GM12878 (cell line): Measurements from ENCODE around the gene FCHSD2. TPM values are rescaled to one million over a fixed set of nuclear protein-coding genes. Genes with fewer than 3 reads are reported as not detected.

Experiments used
- ATAC-seq: fragments of 200-7000 bp; cut with Tn5 transposase; 3 replicates; pipeline ENCODE4 v1.9.1; 2020; ENCODE audit warnings: mild to moderate bottlenecking, moderate library complexity
- BruUV-seq: library from RNA; stranded (reverse); fragments of 400-500 nt; replicated peaks from 2 replicates; lab custom pipeline; 2021; lab: Mats Ljungman, UMichigan
- CTCF ChIA-PET: fragments of 300-600 bp; sonication (Branson Sonifier 250); formaldehyde crosslinking; extraction: SDS; loops from one replicate; lab custom pipeline; 2021; ENCODE audit warnings: inconsistent platforms; lab: Yijun Ruan, JAX
- POLR2A ChIA-PET: fragments of 350-600 bp; formaldehyde crosslinking; extraction: SDS; loops from one replicate; lab custom pipeline; 2021; ENCODE audit warnings: inconsistent platforms; lab: Charles Lee
- RAD21 ChIA-PET: fragments of 300-600 bp; sonication (Branson Sonifier 250); formaldehyde crosslinking; loops from one replicate; lab custom pipeline; 2023; ENCODE audit warnings: antibody characterized with exemption; ENCODE audit not compliant: unreplicated experiment; lab: Charles Lee
- SMC1A ChIA-PET: fragments of 300-600 bp; sonication (Branson Sonifier 250); formaldehyde crosslinking; loops from one replicate; lab custom pipeline; 2023; ENCODE audit not compliant: unreplicated experiment, uncharacterized antibody; lab: Charles Lee
- DNase-seq: peaks from one replicate; pipeline ENCODE4 v3.0.0-alpha.2; 2011; ENCODE audit warnings: low read depth, low spot score
- FAIRE-seq: peaks from 3 replicates; lab custom pipeline; 2011; peaks lifted over from hg19 to GRCh38; lab: Jason Lieb, UNC
- H2AFZ ChIP-seq: 2 replicates; pipeline ENCODE4 v1.6.0; 2011; ENCODE audit warnings: low read depth, low read length, control low read depth; ENCODE audit not compliant: control insufficient read depth
- H3K27ac ChIP-seq: 2 replicates; pipeline ENCODE4 v1.5.1; 2011; ENCODE audit warnings: control low read depth; ENCODE audit not compliant: control insufficient read depth, insufficient read depth
- H3K27me3 ChIP-seq, 2 experiments: replicated peaks in 1 of 2; 2 replicates each; pipeline versions ENCODE4 v1.6.0 to v1.6.1; 2011; ENCODE audit warnings: low read length in 1 of 2; ENCODE audit not compliant: control insufficient read depth in 2 of 2, insufficient read depth in 2 of 2
- H3K36me3 ChIP-seq, 2 experiments: 2 replicates each; pipeline ENCODE4 v1.5.1; 2011; ENCODE audit warnings: low read length in 1 of 2; ENCODE audit not compliant: control insufficient read depth in 2 of 2, insufficient read depth in 2 of 2
- H3K4me1 ChIP-seq: 2 replicates; pipeline ENCODE4 v1.6.1; 2011; ENCODE audit warnings: mild to moderate bottlenecking, low read length, moderate library complexity, mixed read lengths; ENCODE audit not compliant: control insufficient read depth, insufficient read depth
- H3K4me2 ChIP-seq: 2 replicates; pipeline ENCODE4 v1.6.0; 2011; ENCODE audit warnings: control low read depth; ENCODE audit not compliant: control insufficient read depth, insufficient read depth
- H3K4me3 ChIP-seq: fragments of 200-600 bp; sonication (generic); 2 replicates; pipeline ENCODE4 v1.5.1; 2016
- H3K79me2 ChIP-seq: 2 replicates; pipeline ENCODE4 v1.6.0; 2011; ENCODE audit warnings: low read length; ENCODE audit not compliant: control insufficient read depth, insufficient read depth
- H3K9ac ChIP-seq: 2 replicates; pipeline ENCODE4 v1.8.0; 2011; ENCODE audit warnings: low read length, control low read depth, mixed read lengths; ENCODE audit not compliant: control insufficient read depth, insufficient read depth
- H3K9me3 ChIP-seq: replicated peaks from 3 replicates; pipeline ENCODE4 v1.5.1; 2011; ENCODE audit warnings: mild to moderate bottlenecking, low read length; ENCODE audit not compliant: control insufficient read depth, insufficient read depth
- H4K20me1 ChIP-seq: 2 replicates; pipeline ENCODE4 v1.6.0; 2011; ENCODE audit not compliant: control insufficient read depth, insufficient read depth
- BMI1 ChIP-seq: fragments of 450-650 bp; IDR thresholded peaks from 2 replicates; pipeline ENCODE4 v1.6.1; 2016; ENCODE audit warnings: mild to moderate bottlenecking, moderate library complexity, borderline replicate concordance
- HDAC6 ChIP-seq: fragments of 200-600 bp; sonication (generic); IDR thresholded peaks from one replicate; pipeline ENCODE4 v1.8.0; 2017; ENCODE audit warnings: antibody characterized with exemption; ENCODE audit not compliant: unreplicated experiment
- MEF2B ChIP-seq: fragments of 450-650 bp; IDR thresholded peaks from 2 replicates; pipeline ENCODE4 v1.6.1; 2018; ENCODE audit warnings: mild to moderate bottlenecking, moderate library complexity; ENCODE audit not compliant: partially characterized antibody, poor library complexity, severe bottlenecking
- NR2C2 ChIP-seq: IDR thresholded peaks from 2 replicates; pipeline ENCODE4 v1.6.1; 2011; ENCODE audit warnings: borderline replicate concordance, low read depth; ENCODE audit not compliant: control insufficient read depth, insufficient read length
- SMARCA5 ChIP-seq: fragments of 450-650 bp; IDR thresholded peaks from 2 replicates; pipeline ENCODE4 v1.6.1; 2017; ENCODE audit warnings: mild to moderate bottlenecking
- WRNIP1 ChIP-seq: IDR thresholded peaks from 2 replicates; pipeline ENCODE4 v1.6.1; 2011; ENCODE audit warnings: low read depth, low read length, improper control_type of control experiment, borderline replicate concordance
- YY1 ChIP-seq: IDR thresholded peaks from 2 replicates; pipeline ENCODE4 v1.6.1; 2011; ENCODE audit warnings: low read depth, mild to moderate bottlenecking, low read length
- ZNF217 ChIP-seq: fragments of 450-650 bp; IDR thresholded peaks from 2 replicates; pipeline ENCODE4 v1.6.1; 2017; ENCODE audit warnings: antibody characterized with exemption, mild to moderate bottlenecking
- WGBS: methylation state at CpG from one replicate; pipeline ENCODE4 v1.1.6; 2016; ENCODE audit warnings: low lambda C conversion rate; ENCODE audit not compliant: insufficient replicate concordance, insufficient coverage; ENCODE audit errors: missing lambda C conversion rate; 5-methylcytosine and 5-hydroxymethylcytosine counted together
- in situ Hi-C: fragments of 300-500 bp; cut with MboI; formaldehyde crosslinking; loops from 9 replicates; pipeline ENCODE4 v1.14.3; 2018; ENCODE audit warnings: mixed read lengths
- intact Hi-C: fragments of 100-400 bp; cut with micrococcal nuclease; formaldehyde crosslinking; loops from one replicate; pipeline ENCODE4 v1.14.2; 2022; ENCODE audit not compliant: unreplicated experiment
- polyA plus RNA-seq, 11 experiments: library from polyadenylated mRNA; depleted of rRNA in 4 of 11; unstranded in 6 of 11; stranded (reverse) in 5 of 11; fragments of >200 nt; fragmentation: Nextera tagmentation in 4 of 11; fragmentation: Illumina TruSeq in 1 of 11; extraction: Ambion mirVana in 4 of 11; extraction: Trizol in 1 of 11; gene quantifications; 1 replicate in 1 of 11; 2 replicates in 10 of 11; pipeline versions ENCODE4 v1.2.1 to v1.2.3, GENCODE V29; 2011 to 2016; ENCODE audit warnings: inconsistent platforms in 2 of 11, missing spikeins in 2 of 11, low read depth in 1 of 11
- total RNA-seq, 4 experiments: library from RNA; depleted of rRNA in 3 of 4; stranded (reverse); fragments of >200 nt in 3 of 4; fragmentation: Illumina TruSeq in 1 of 4; extraction: Trizol in 1 of 4; gene quantifications; 2 replicates each; pipeline versions ENCODE4 v1.2.1 to v1.2.3, GENCODE V29; 2013 to 2021
- TF ChIP-seq, protein P1 (sequence below): IDR thresholded peaks from 2 replicates; pipeline ENCODE4 v1.6.1; 2011; ENCODE audit warnings: low read depth, low read length, improper control_type of control experiment, borderline replicate concordance
- TF ChIP-seq, protein P2 (sequence below): fragments of 450-650 bp; conservative IDR thresholded peaks from 2 replicates; pipeline ENCODE4 v1.6.1; 2017; ENCODE audit warnings: mild to moderate bottlenecking, moderate library complexity
- TF ChIP-seq, protein P3 (sequence below): IDR thresholded peaks from 2 replicates; pipeline ENCODE4 v1.6.1; 2012; ENCODE audit warnings: low read depth, low read length, improper control_type of control experiment
- TF ChIP-seq, protein P4 (sequence below): fragments of 150-350 bp; IDR thresholded peaks from 2 replicates; pipeline ENCODE4 v1.6.1; 2014; ENCODE audit warnings: mild to moderate bottlenecking, low read depth, low read length
- TF ChIP-seq, protein P5 (sequence below): fragments of 450-650 bp; IDR thresholded peaks from 2 replicates; pipeline ENCODE4 v1.6.1; 2017; ENCODE audit warnings: mild to moderate bottlenecking, moderate library complexity

The FCHSD2 gene
- total and polyA plus RNA-seq, 10 of the 15 experiments (the other 5 are each of a cell fraction or from before 2014, with no cell fraction given): 13.2 to 89.8 (median 47.8) TPM

DNA sequence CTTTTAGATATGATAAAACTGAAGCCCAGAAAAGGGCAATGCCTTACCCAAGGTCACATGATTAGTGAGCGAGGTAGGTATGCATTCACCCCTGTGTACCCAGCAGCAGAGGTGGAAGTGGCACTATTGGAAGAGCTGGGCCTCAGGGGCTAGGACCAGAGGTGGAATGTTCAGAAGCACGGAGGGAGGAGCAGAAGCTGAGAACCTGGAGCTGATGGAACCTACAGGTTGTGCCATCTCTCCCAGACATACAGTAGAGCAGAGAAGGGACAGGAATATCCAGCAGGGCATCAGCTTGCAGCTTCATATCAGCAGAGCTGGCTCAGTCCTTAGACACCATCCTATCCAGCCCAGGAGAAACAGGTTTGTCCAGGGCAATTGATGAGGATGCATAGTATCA lies 14.6 kb upstream of the FCHSD2 start:
- BruUV-seq: no TSS peak
- ChIA-PET CTCF (interaction anchor here (1.0 to 11.0 kb wide), 7 partner anchors 8 to 29 kb away, joined by 3 to 77 read pairs (median 17); partner anchors contain the start of gene FCHSD2), RAD21 (interaction anchor here (0.5 to 19.6 kb wide), 8 partner anchors 9 to 171 kb away, joined by 3 to 441 read pairs (median 4); partner anchors contain the start of gene FCHSD2), SMC1A (interaction anchor here (0.7 to 37.3 kb wide), 8 partner anchors 7 to 341 kb away, joined by 3 to 926 read pairs (median 4); partner anchors contain the start of gene FCHSD2), POLR2A (interaction anchor here (0.6 to 14.7 kb wide), 9 partner anchors 8 to 419 kb away, joined by 3 to 384 read pairs (median 4); partner anchors contain the start of gene FCHSD2)
- intact Hi-C loops (loop anchor here (10.0 kb wide), 1 partner anchor 412 kb away; no protein-coding TSS in a partner anchor), in situ Hi-C loops (no loop called here)
- peaks cover 75% of the 10 kb centered on the region for H3K4me1 ChIP-seq
- peak overlapping the region; percentile 95 for H3K4me2 ChIP-seq
- no peaks in the 10 kb centered on the region; the same call in 2 of the 3 replicates for H3K9me3 ChIP-seq
- H3K4me3 ChIP-seq: peak overlapping the region; percentile 69; the same call in 1 of the 2 replicates
- no peak for ATAC-seq
- peak overlapping the region; percentile 98 for H3K27ac ChIP-seq
- no peaks in the 10 kb centered on the region for H3K36me3 ChIP-seq
- no peaks in the 10 kb centered on the region for H3K27me3 ChIP-seq
- no peak for DNase-seq
- H3K79me2 ChIP-seq: peaks cover 40% of the 10 kb centered on the region
- H4K20me1 ChIP-seq: no peaks in the 10 kb centered on the region
- H2AFZ ChIP-seq: no peak overlapping the region
- H3K9ac ChIP-seq: peak overlapping the region; percentile 80; the same call in 1 of the 2 replicates
- 53% methylated on average over 2 of the region's 2 CpGs for WGBS
- no peak for FAIRE-seq
- TF ChIP-seq, protein P1, sequence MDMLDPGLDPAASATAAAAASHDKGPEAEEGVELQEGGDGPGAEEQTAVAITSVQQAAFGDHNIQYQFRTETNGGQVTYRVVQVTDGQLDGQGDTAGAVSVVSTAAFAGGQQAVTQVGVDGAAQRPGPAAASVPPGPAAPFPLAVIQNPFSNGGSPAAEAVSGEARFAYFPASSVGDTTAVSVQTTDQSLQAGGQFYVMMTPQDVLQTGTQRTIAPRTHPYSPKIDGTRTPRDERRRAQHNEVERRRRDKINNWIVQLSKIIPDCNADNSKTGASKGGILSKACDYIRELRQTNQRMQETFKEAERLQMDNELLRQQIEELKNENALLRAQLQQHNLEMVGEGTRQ: no peak
- TF ChIP-seq YY1: no peak
- no peak for TF ChIP-seq MEF2B
- no peak for TF ChIP-seq NR2C2
- TF ChIP-seq BMI1: no peak
- no peak for TF ChIP-seq HDAC6
- TF ChIP-seq, protein P2, sequence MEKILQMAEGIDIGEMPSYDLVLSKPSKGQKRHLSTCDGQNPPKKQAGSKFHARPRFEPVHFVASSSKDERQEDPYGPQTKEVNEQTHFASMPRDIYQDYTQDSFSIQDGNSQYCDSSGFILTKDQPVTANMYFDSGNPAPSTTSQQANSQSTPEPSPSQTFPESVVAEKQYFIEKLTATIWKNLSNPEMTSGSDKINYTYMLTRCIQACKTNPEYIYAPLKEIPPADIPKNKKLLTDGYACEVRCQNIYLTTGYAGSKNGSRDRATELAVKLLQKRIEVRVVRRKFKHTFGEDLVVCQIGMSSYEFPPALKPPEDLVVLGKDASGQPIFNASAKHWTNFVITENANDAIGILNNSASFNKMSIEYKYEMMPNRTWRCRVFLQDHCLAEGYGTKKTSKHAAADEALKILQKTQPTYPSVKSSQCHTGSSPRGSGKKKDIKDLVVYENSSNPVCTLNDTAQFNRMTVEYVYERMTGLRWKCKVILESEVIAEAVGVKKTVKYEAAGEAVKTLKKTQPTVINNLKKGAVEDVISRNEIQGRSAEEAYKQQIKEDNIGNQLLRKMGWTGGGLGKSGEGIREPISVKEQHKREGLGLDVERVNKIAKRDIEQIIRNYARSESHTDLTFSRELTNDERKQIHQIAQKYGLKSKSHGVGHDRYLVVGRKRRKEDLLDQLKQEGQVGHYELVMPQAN: no peak
- TF ChIP-seq, protein P3, sequence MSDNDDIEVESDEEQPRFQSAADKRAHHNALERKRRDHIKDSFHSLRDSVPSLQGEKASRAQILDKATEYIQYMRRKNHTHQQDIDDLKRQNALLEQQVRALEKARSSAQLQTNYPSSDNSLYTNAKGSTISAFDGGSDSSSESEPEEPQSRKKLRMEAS: no peak
- no peak for TF ChIP-seq ZNF217
- TF ChIP-seq SMARCA5: no peak
- TF ChIP-seq, protein P4, sequence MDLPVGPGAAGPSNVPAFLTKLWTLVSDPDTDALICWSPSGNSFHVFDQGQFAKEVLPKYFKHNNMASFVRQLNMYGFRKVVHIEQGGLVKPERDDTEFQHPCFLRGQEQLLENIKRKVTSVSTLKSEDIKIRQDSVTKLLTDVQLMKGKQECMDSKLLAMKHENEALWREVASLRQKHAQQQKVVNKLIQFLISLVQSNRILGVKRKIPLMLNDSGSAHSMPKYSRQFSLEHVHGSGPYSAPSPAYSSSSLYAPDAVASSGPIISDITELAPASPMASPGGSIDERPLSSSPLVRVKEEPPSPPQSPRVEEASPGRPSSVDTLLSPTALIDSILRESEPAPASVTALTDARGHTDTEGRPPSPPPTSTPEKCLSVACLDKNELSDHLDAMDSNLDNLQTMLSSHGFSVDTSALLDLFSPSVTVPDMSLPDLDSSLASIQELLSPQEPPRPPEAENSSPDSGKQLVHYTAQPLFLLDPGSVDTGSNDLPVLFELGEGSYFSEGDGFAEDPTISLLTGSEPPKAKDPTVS: no peak
- TF ChIP-seq, protein P5, sequence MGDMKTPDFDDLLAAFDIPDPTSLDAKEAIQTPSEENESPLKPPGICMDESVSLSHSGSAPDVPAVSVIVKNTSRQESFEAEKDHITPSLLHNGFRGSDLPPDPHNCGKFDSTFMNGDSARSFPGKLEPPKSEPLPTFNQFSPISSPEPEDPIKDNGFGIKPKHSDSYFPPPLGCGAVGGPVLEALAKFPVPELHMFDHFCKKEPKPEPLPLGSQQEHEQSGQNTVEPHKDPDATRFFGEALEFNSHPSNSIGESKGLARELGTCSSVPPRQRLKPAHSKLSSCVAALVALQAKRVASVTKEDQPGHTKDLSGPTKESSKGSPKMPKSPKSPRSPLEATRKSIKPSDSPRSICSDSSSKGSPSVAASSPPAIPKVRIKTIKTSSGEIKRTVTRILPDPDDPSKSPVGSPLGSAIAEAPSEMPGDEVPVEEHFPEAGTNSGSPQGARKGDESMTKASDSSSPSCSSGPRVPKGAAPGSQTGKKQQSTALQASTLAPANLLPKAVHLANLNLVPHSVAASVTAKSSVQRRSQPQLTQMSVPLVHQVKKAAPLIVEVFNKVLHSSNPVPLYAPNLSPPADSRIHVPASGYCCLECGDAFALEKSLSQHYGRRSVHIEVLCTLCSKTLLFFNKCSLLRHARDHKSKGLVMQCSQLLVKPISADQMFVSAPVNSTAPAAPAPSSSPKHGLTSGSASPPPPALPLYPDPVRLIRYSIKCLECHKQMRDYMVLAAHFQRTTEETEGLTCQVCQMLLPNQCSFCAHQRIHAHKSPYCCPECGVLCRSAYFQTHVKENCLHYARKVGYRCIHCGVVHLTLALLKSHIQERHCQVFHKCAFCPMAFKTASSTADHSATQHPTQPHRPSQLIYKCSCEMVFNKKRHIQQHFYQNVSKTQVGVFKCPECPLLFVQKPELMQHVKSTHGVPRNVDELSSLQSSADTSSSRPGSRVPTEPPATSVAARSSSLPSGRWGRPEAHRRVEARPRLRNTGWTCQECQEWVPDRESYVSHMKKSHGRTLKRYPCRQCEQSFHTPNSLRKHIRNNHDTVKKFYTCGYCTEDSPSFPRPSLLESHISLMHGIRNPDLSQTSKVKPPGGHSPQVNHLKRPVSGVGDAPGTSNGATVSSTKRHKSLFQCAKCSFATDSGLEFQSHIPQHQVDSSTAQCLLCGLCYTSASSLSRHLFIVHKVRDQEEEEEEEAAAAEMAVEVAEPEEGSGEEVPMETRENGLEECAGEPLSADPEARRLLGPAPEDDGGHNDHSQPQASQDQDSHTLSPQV: no peak
- no peak for TF ChIP-seq WRNIP1
